MM.1S (cell line): ENCODE results near the gene SPHK2.

ENCODE experiments used
- CTCF ChIP-seq: fragments of 300-600 bp; sonication (generic); IDR thresholded peaks from 2 replicates; pipeline ENCODE4 v1.5.1; 2016; ENCODE audit warnings: antibody characterized with exemption, low read length, mixed read lengths
- EZH2 ChIP-seq: fragments of 300-600 bp; sonication (generic); optimal IDR thresholded peaks from 2 replicates; pipeline ENCODE3; 2017; ENCODE audit warnings: low read depth, mild to moderate bottlenecking, antibody characterized with exemption, low read length, mixed read lengths

DNA sequence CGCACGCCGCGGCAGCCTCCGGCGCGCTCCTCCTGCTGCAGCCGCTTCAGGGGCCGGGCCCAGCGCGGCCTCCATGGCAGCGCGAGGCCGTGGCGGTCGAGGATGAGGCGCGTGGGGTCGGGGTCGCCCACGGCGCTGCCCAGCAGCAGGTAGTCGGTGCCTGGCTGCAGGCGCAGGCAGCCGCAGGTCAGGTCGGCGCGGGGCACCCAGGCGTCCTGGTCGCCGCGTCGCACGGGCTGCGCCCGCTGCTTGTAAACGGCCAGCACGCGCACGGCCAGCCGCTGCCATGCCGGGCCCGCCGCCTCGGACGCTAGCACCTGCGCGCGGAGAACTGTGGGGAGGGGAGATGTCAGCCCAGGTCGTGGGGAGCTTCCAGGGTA is 42.4 kb downstream of the SPHK2 start:
- TF ChIP-seq CTCF: no peak
- no peak for TF ChIP-seq EZH2
